Transverse colon (tissue), 4 donors: ENCODE results near the gene HOXA10. TPM values are rescaled to one million over a fixed set of nuclear protein-coding genes. Genes with fewer than 3 reads are reported as not detected.

Experiments used
- DNase-seq: peaks from one replicate; pipeline ENCODE4 v3.0.0-alpha.2; 2019
- H3K27ac ChIP-seq, 4 donors: fragments of 200-600 bp; sonication (generic); 2 replicates each; pipeline ENCODE4 v1.5.1; 2016 to 2018; ENCODE audit warnings: inconsistent platforms in 4 of 4
- H3K27me3 ChIP-seq: fragments of 200-600 bp; sonication (generic); 2 replicates; pipeline ENCODE4 v1.5.1; 2017; ENCODE audit warnings: inconsistent platforms
- H3K36me3 ChIP-seq, 4 donors: fragments of 200-600 bp; sonication (generic); 2 replicates each; pipeline ENCODE4 v1.5.1; 2017 to 2019; ENCODE audit warnings: inconsistent platforms in 4 of 4
- H3K4me1 ChIP-seq, 4 donors: fragments of 200-600 bp; sonication (generic); 2 replicates each; pipeline ENCODE4 v1.5.1; 2017 to 2020; ENCODE audit warnings: inconsistent platforms in 4 of 4
- H3K4me3 ChIP-seq, 4 donors: fragments of 200-600 bp; sonication (generic); 1 replicate in 1 of 4; 2 replicates in 3 of 4; pipeline versions ENCODE4 v1.5.1 to v1.6.1; 2017 to 2019; ENCODE audit warnings: inconsistent platforms in 4 of 4
- H3K9me3 ChIP-seq, 2 donors: fragments of 200-600 bp; sonication (generic); 2 replicates each; pipeline ENCODE4 v1.5.1; 2017 to 2019; ENCODE audit warnings: inconsistent platforms in 2 of 2
- EP300 ChIP-seq: sonication (generic); formaldehyde crosslinking; IDR thresholded peaks from one replicate; pipeline ENCODE4 v1.6.1; 2017; ENCODE audit warnings: antibody characterized with exemption, low read depth
- POLR2A ChIP-seq: fragments of 450-650 bp; IDR thresholded peaks from one replicate; pipeline ENCODE4 v1.6.1; 2016; ENCODE audit warnings: antibody characterized with exemption, mild to moderate bottlenecking, moderate library complexity
- POLR2AphosphoS5 ChIP-seq, 3 donors: sonication (generic); formaldehyde crosslinking; IDR thresholded peaks; one replicate each; pipeline ENCODE4 v1.6.1; 2016; ENCODE audit warnings: antibody characterized with exemption in 3 of 3
- WGBS, 2 donors: methylation state at CpG; one replicate each; pipeline ENCODE4 v1.1.5; 2018; ENCODE audit warnings: low coverage in 1 of 2; 5-methylcytosine and 5-hydroxymethylcytosine counted together
- in situ Hi-C, 4 donors: fragments of 200-750 bp; cut with MboI; loops; one replicate each; pipeline versions ENCODE4 v1.15.0 to v1.15.1; 2017; ENCODE audit warnings: low sequenced_read_pairs in 3 of 4, low pct_ligation_motif_present in 1 of 4, low pct_unique_long_range_greater_than_20kb in 1 of 4
- intact Hi-C: fragments of 100-400 bp; cut with DNase I; formaldehyde crosslinking; loops from one replicate; pipeline ENCODE4 v1.15.1; 2023; ENCODE audit warnings: low total_unique reads
- total RNA-seq, 4 donors: library from RNA; depleted of rRNA; stranded (reverse); fragments of >200 nt; gene quantifications; one replicate each; pipeline ENCODE4 v1.1.0, GENCODE V29; 2016
- TF ChIP-seq, protein P1 (sequence below), 5 experiments: fragments of 200-600 bp in 3 of 5; fragments of 450-650 bp in 2 of 5; sonication (generic) in 3 of 5; IDR thresholded peaks; 1 replicate in 2 of 5; 2 replicates in 3 of 5; pipeline ENCODE4 v1.5.1; 2016 to 2017; ENCODE audit warnings: antibody characterized with exemption in 5 of 5, inconsistent platforms in 3 of 5, mild to moderate bottlenecking in 2 of 5, moderate library complexity in 1 of 5

The HOXA10 gene
- total RNA-seq, 4 donors from 2014 or later = 19.8 to 68.9 (median 36.4) TPM

DNA sequence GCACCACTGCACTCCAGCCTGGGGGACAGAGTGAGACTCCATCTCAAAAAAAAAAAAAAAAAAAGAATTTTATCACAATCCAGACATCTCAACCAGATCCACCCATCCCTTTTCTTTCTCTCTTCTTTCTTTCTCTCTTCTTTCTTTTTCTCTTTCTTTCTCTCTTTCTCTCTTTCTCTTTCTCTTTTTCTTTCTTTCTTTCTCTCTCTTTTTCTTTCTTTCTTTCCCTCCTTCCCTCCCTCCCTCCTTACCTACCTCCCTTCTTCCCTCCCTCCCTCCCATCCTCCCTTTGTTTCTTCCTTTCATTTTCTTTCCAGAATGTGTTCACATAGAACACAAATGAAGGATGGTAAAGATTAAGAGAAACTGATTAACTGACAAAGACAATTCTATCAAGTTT lies 43.8 kb upstream of the HOXA10 start:
- H3K4me3 ChIP-seq = no peak overlapping the region
- H3K4me1 ChIP-seq = peaks cover 0 to 4% (median 2%) of the 10 kb centered on the region in 4 donors
- in situ Hi-C loops = loop anchor here (10.0 to 25.0 kb wide), 6 partner anchors 369 to 794 kb away; no protein-coding TSS in a partner anchor
- H3K27me3 ChIP-seq = peaks cover 69% of the 10 kb centered on the region
- H3K27ac ChIP-seq = no peak overlapping the region
- intact Hi-C loops = no loop called here
- H3K36me3 ChIP-seq = no peaks in the 10 kb centered on the region
- DNase-seq = no peak
- TF ChIP-seq POLR2AphosphoS5 (IDR thresholded peaks at IDR 0.05) (no peak), POLR2A (no peak), EP300 (no peak)
- TF ChIP-seq, protein P1, sequence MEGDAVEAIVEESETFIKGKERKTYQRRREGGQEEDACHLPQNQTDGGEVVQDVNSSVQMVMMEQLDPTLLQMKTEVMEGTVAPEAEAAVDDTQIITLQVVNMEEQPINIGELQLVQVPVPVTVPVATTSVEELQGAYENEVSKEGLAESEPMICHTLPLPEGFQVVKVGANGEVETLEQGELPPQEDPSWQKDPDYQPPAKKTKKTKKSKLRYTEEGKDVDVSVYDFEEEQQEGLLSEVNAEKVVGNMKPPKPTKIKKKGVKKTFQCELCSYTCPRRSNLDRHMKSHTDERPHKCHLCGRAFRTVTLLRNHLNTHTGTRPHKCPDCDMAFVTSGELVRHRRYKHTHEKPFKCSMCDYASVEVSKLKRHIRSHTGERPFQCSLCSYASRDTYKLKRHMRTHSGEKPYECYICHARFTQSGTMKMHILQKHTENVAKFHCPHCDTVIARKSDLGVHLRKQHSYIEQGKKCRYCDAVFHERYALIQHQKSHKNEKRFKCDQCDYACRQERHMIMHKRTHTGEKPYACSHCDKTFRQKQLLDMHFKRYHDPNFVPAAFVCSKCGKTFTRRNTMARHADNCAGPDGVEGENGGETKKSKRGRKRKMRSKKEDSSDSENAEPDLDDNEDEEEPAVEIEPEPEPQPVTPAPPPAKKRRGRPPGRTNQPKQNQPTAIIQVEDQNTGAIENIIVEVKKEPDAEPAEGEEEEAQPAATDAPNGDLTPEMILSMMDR (IDR thresholded peaks at IDR 0.05) = no peak
- H3K9me3 ChIP-seq = no peaks in the 10 kb centered on the region

DNA sequence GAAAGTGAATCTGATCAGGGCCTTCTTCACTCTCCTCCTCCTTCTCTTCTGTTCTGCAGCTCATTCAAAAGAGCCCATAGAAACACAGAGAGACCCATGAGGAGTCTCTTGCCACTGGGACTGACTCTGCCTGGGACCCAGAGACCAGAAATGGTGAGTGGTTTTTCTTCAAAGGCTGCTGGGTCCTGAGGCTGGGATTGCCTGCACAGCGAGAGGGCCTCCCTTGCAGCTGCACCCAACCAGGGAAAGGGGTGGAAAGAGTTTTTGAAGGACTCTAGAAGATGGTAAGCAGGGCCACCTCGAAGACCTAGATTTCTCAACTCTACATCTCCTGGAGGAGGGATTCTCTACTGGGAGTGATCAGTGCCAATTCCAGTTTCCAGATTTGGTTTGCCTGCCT lies 41.2 kb upstream of the HOXA10 start:
- no peaks in the 10 kb centered on the region for H3K9me3 ChIP-seq
- in situ Hi-C loops = loop anchor here (10.0 to 25.0 kb wide), 6 partner anchors 372 to 797 kb away; no protein-coding TSS in a partner anchor
- no peaks in the 10 kb centered on the region for H3K36me3 ChIP-seq
- WGBS, 2 donors = 86% methylated on average over 2 of the region's 2 CpGs; no CpG with 5 or more reads in 1 of the 2 donors
- no peak overlapping the region for H3K4me3 ChIP-seq
- intact Hi-C loops = no loop called here
- H3K4me1 ChIP-seq = peaks cover 0 to 30% (median 19%) of the 10 kb centered on the region in 4 donors
- H3K27me3 ChIP-seq = peaks cover 69% of the 10 kb centered on the region
- TF ChIP-seq EP300 (no peak), POLR2AphosphoS5 (IDR thresholded peaks at IDR 0.05) (no peak), POLR2A (no peak)
- TF ChIP-seq, protein P1 (IDR thresholded peaks at IDR 0.05) = no peak
- DNase-seq = no peak
- no peak overlapping the region for H3K27ac ChIP-seq

DNA sequence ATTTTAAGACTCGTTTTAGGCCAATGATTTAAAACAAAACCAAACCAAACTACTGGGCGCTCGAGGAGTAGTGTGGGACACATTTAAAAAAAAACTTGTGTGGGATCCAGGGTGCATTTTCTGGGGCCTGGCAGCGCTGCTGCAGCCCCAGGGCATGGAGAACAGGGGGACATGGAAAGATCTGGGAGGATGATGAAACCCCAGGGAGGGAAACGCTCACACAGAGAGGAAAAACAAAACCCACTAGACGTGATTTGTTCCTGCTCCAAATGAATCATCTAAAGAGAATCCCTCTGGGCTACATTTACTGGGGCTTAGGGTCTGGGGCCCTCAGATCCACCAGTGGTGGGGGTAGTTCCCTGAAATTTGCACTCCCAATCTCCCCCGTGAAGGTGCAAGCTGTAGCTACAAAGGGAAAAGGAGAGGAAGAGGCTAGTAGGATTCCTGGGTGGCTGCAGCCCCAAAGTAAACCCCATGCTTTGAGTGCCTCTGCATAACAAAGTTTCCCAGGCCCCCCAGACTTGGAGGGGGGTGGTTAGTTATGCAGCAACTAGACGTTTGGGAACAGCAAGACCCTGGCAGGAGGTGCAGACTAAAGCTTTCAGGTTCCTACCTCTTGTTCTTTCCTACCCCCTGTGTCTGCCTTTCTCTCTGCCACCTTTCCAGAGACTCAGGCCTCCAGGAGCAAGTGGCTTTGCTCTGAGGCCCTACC lies 40.3 kb upstream of the HOXA10 start:
- 73 to 79% methylated on average over 6 to 8 of the region's 8 CpGs for WGBS, 2 donors
- Histone ChIP-seq H3K4me3 (no peak overlapping the region), H3K27ac (no peak overlapping the region), H3K27me3 (peaks cover 68% of the 10 kb centered on the region), H3K9me3 (no peaks in the 10 kb centered on the region), H3K36me3 (no peaks in the 10 kb centered on the region), H3K4me1 (peaks cover 0 to 39% (median 24%) of the 10 kb centered on the region in 4 donors)
- intact Hi-C loops (no loop called here), in situ Hi-C loops (loop anchor here (10.0 to 25.0 kb wide), 6 partner anchors 373 to 798 kb away; no protein-coding TSS in a partner anchor)
- DNase-seq = no peak
- TF ChIP-seq, protein P1 (IDR thresholded peaks at IDR 0.05) = no peak
- TF ChIP-seq EP300 = no peak
- TF ChIP-seq POLR2A = no peak
- no peak for TF ChIP-seq POLR2AphosphoS5 (IDR thresholded peaks at IDR 0.05)

DNA sequence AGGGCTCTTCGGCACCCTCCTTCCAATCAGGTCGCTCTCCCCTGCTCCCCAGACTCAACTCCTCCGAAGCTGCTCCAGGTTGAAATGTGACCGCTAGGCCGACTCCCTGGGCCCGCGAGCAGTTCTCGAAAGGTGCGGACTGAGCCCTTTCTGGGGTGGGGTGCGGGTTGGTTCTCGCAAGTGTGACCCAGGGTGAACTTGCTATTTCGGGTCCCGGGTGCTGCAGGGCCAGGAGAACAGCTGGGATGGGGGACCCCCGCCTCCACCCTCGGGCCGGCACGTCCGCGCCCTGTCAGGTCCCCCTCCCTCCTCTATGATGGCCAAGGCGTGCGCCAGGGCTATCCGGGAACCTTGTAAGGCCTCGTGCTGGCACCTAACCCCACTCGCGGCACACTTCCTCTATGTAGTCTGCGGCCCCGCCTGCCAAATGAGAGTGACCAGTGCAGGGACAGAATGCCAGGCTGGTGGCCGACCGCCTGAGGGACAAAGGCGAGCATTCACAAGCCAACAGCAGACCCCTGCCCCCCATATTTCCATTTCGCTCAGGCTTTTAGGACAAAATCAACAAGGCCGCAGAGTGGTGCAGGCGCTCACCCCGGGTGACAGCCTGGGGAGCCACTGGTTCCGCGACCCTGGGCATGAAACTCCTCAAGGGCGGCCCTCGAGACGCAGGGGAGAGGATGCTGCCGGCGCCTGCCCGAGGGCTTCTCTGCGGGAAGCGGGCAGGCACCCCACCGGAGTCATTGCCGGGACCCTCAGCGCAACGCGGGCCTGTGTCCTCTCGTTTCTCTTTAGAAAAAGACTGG lies 39.5 kb upstream of the HOXA10 start:
- intact Hi-C loops (no loop called here), in situ Hi-C loops (loop anchor here (10.0 to 25.0 kb wide), 6 partner anchors 374 to 799 kb away; no protein-coding TSS in a partner anchor)
- TF ChIP-seq, protein P1 (IDR thresholded peaks at IDR 0.05) = no peak
- TF ChIP-seq POLR2A (no peak), EP300 (no peak), POLR2AphosphoS5 (IDR thresholded peaks at IDR 0.05) (no peak)
- DNase-seq = no peak
- peaks cover 67% of the 10 kb centered on the region for H3K27me3 ChIP-seq
- no peaks in the 10 kb centered on the region for H3K9me3 ChIP-seq
- H3K4me1 ChIP-seq = peaks cover 0 to 44% (median 28%) of the 10 kb centered on the region in 4 donors
- WGBS, 2 donors = 70% methylated on average over 47 of the region's 50 CpGs; no CpG with 5 or more reads in 1 of the 2 donors
- no peak overlapping the region for H3K27ac ChIP-seq
- H3K4me3 ChIP-seq = peak overlapping the region in 1 of 4 donors; percentile 3
- no peaks in the 10 kb centered on the region for H3K36me3 ChIP-seq
